ENCODE results near the gene TNP2. TPM values are rescaled to one million over a fixed set of nuclear protein-coding genes. Genes with fewer than 3 reads are reported as not detected.

TNP2 gene
- total and polyA plus RNA-seq, 7 donors = not detected

GRCh38 chr16:11240636-11241473, 28.3 kb downstream of the TNP2 start:
- 30 to 37% (median 31%) methylated on average over 10 of the region's 10 CpGs for WGBS, 3 donors
- TF ChIP-seq CTCF (IDR thresholded peaks at IDR 0.05) = no peak
- no peaks in the 10 kb centered on the region for H3K36me3 ChIP-seq (ENCODE audit: insufficient read depth in 1 of 2, low read depth in 1 of 2)
- intact Hi-C loops (cut with DNase I) = no loop called here
- no peaks in the 10 kb centered on the region for H3K27me3 ChIP-seq (ENCODE audit: insufficient read depth in 3 of 3, low read length in 2 of 3)
- H3K9me3 ChIP-seq = no peaks in the 10 kb centered on the region
- ATAC-seq (peak; percentile 75 to 91 (median 90)), DNase-seq (peak in 1 of 2 donors; percentile 56)
- H3K4me1 ChIP-seq = peaks cover 13% of the 10 kb centered on the region
- H3K4me3 ChIP-seq = peak overlapping the region; percentile 36
- H3K27ac ChIP-seq = peak overlapping the region; percentile 65

DNA sequence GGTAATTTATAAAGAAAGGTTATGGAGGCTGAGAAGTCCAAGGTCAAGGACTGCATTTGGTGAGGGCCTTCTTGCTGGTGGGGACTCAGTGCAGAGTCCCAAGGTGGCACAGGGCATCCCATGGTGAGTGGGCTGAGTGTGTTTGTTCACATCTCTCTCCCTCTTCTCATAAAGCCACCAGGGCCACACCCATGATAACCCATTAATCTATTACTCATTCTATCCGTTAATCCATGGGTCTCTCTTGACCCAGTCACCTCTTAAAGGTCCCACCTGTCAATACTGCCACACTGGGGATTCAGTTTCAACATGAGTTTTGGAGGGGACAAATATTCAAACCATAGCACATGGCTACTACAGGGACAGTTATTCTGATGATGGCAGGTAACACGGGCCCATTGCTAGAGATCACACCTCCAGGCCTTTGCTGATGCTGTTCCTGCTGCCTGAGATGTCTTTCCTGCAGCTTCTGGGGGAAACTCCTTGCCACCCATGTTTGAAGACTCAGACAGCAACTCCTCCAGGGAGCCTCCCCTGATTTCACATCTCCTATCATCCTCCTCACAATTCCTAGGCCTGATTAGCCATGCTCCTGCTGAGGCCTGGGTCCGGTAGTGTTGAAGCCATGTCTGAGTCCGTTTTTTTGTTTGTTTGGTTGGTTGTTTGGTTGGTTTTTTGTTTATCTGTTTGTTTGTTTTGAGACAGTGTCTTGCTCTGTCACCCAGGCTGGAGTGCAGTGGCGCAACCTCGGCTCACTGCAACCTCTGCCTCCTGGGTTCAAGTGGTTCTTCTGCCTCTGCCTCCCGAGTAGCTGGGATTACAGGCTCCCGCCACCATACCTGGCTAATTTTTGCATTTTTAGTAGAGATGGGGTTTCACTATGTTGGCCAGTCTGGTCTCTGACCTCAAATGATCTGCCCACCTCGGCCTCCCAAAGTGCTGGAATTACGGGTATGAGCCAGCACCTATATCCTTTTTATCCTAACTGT, 29.2 kb downstream of the TNP2 start:
- no peak for TF ChIP-seq CTCF (IDR thresholded peaks at IDR 0.05)
- ATAC-seq = no peak
- Histone ChIP-seq H3K4me3 (peak overlapping the region; percentile 36), H3K36me3 (ENCODE audit: insufficient read depth in 1 of 2, low read depth in 1 of 2) (no peaks in the 10 kb centered on the region), H3K4me1 (peaks cover 13% of the 10 kb centered on the region), H3K27me3 (ENCODE audit: insufficient read depth in 3 of 3, low read length in 2 of 3) (no peaks in the 10 kb centered on the region), H3K9me3 (no peaks in the 10 kb centered on the region), H3K27ac (peak overlapping the region; percentile 65)
- WGBS, 3 donors = 59 to 69% (median 62%) methylated on average over 10 of the region's 10 CpGs
- intact Hi-C loops (cut with DNase I) = no loop called here
- DNase-seq = no peak

DNA sequence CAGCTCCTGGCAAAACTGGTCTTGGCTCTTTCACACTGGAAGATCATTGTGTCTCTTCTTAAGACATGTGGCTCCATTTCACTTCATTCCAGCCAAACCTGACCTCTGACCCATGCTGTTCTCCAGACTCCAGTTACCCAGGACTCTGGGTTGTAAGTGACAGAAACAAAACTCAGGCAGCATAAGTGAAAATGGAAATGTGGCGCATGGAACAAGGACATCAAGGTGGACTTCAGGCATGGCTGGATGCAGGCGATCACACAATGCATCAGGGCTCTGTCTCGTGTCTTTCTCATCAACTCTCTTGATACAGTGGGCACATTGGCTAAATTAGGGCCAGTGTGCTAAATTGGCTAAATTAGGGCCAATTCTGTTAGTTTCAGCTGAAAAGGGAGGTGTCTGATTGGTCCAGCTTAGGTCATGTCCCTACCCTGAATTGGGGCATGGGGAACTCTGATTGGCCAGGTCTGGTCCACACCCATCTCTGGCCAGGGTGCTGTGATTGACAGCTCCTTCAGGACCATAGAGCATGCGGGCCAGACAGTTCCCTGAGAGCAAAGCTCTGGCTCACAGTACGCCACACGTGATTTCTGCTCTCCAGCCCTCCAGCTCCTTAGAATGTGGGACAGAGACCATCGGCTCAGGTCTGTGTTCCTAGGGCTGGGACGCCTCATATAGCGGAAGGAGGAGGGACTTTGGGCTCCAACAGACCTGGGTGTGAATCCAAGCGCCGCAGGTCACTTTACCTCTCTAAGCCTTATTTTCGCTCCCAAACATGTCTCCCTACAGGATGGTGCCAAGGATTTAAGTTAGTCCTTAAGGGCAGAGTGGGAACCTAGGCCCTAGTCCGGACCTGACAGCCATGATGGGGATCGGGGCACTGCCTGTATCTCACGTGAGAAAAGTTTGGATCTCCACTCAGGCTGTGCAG, 30.6 kb downstream of the TNP2 start:
- Histone ChIP-seq H3K27ac (no peak overlapping the region), H3K4me1 (peaks cover 13% of the 10 kb centered on the region), H3K27me3 (ENCODE audit: insufficient read depth in 3 of 3, low read length in 2 of 3) (no peaks in the 10 kb centered on the region), H3K36me3 (ENCODE audit: insufficient read depth in 1 of 2, low read depth in 1 of 2) (no peaks in the 10 kb centered on the region), H3K9me3 (no peaks in the 10 kb centered on the region), H3K4me3 (no peak overlapping the region)
- DNase-seq = no peak
- ATAC-seq = no peak
- TF ChIP-seq CTCF (IDR thresholded peaks at IDR 0.05) = no peak
- intact Hi-C loops (cut with DNase I) = no loop called here
- WGBS, 3 donors = 95 to 97% (median 96%) methylated on average over 15 of the region's 15 CpGs

GRCh38 chr16:11236461-11237254, 32.5 kb downstream of the TNP2 start:
- Histone ChIP-seq H3K4me1 (peaks cover 13% of the 10 kb centered on the region), H3K4me3 (no peak overlapping the region), H3K36me3 (ENCODE audit: insufficient read depth in 1 of 2, low read depth in 1 of 2) (no peaks in the 10 kb centered on the region), H3K9me3 (no peaks in the 10 kb centered on the region), H3K27me3 (ENCODE audit: insufficient read depth in 3 of 3, low read length in 2 of 3) (no peaks in the 10 kb centered on the region), H3K27ac (no peak overlapping the region)
- no peak for TF ChIP-seq CTCF (IDR thresholded peaks at IDR 0.05)
- intact Hi-C loops (cut with DNase I) = no loop called here
- WGBS, 3 donors = 66 to 75% (median 69%) methylated on average over 10 of the region's 10 CpGs
- ATAC-seq (no peak), DNase-seq (no peak)
